DMS53 treated with DMSO at 0.1 percent for 48 hours (cell line): ENCODE data around the gene C13orf46.
"Not testable (repeated sequence)": the region's sequence is repeated elsewhere in the genome, so short reads cannot be mapped to it uniquely, and the experiment has no call there.

Experiments
- DNase-seq: peaks from one replicate; lab custom pipeline; 2025; ENCODE audit not compliant: unreplicated experiment; lab: John Stamatoyannopoulos, UW

The C13orf46 gene

DNA sequence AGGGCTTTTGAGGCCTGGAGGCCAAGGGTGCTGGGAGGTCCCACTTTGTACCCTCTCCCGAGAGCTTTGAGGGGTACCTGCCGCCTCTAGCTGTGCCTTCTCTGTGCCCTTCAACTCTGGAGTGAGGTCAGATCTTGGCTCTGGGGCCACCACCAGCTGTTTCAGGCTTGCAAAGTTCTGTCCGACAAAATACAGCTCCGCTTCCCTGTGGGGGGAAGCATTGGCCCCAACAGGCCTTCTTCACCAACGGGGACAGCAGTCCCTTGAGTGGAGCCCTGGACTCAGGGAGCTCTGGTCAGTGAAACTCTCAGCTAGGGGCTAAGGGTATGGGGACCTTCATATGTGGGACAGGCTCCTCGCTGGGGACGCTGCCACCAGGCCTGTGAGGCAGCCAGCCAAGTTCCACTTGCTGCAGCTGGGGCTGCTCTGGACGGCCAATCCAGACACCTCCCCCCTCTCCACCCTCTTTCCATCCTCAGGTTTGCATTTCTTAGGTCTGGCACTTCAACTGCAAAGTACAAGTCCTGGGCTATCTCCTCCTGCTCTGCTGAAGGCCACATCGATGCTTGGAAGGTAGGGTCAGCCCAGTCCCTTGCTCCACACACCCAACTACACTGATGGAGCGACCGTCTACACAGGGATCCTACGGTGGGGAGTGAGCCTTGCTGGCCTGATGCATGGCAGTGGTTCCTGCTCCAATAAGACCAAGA lies 46.8 kb downstream of the C13orf46 start:
- DNase-seq = no peak

- DNase-seq = no peak
Observed at GRCh38 chr13:113926301-113926761, 47.5 kb downstream of the C13orf46 start.

GRCh38 chr13:113924184-113924901 lies 49.5 kb downstream of the C13orf46 start:
- no peak for DNase-seq

DNA sequence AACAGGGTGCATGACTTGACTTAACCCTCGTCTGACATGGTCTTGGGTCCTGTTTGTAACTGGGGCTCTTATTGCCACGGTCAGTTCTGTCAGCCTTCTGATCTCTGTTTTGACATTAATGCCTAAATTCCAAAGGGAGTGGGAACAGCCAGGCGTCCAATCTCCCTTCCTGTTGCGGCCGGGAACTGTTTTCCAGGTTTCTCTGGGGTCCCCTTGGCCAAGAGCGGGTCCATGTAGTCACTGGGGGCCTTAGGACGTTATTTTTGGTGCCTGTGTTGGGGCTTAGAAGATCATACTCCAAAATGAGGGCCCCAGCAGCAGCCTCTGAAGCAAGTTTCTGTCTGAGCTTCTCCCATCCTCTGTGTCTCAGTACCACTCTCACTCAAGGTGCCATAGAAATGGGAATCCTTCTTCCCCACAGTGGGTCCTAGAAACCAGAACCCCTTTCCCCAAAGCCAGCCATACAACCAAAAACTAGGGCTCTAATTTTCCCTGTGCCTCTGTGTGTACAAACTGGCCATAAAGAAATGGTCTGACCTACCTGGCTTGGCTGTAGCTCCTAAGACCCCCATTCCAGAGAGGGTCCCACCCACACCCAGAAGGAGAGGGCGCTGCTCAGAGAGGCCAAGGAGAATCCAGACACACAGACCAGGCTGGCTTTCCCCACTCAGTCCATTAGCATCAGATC lies 50.4 kb downstream of the C13orf46 start:
- no peak for DNase-seq

DNA sequence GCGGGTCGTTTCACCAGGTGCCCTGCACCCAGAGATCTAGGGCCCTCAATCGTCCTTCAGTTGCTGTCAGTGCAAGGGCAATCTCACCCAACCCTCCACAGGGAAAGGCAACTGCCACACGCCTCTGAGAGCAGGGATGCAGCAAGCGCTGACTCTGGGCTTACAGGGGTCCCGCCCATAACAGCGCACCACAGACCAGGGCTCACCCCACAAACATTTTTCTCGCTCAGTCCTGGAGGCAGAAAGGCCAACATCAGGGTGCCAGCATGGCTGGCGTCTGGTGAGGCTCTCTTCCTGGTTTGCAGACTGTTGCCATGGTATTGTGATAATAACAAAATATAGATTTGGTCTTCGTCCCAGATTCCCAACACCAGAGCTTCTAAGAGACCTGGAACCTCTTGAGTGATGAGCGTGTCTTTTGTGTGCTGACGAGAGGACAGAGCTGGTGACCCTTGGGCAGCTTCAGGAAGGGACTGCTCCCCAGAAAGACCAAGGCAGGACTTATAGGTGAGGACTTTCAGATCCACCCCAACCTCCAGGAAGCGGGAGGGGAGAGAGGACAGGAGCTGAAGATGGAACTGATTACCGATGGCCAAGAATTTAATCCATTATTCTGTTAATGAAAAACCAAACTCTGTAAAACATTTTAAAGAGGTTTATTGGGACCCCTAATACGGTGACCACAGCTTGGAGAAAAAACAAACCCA lies 51.3 kb downstream of the C13orf46 start:
- no peak for DNase-seq

GRCh38 chr13:113921763-113922162 lies 52.1 kb downstream of the C13orf46 start:
- DNase-seq = no peak

- no peak for DNase-seq
Observed at GRCh38 chr13:113920606-113921286, 53.1 kb downstream of the C13orf46 start.

- DNase-seq = no peak
Observed at GRCh38 chr13:113919761-113920559, 53.9 kb downstream of the C13orf46 start.

DNA sequence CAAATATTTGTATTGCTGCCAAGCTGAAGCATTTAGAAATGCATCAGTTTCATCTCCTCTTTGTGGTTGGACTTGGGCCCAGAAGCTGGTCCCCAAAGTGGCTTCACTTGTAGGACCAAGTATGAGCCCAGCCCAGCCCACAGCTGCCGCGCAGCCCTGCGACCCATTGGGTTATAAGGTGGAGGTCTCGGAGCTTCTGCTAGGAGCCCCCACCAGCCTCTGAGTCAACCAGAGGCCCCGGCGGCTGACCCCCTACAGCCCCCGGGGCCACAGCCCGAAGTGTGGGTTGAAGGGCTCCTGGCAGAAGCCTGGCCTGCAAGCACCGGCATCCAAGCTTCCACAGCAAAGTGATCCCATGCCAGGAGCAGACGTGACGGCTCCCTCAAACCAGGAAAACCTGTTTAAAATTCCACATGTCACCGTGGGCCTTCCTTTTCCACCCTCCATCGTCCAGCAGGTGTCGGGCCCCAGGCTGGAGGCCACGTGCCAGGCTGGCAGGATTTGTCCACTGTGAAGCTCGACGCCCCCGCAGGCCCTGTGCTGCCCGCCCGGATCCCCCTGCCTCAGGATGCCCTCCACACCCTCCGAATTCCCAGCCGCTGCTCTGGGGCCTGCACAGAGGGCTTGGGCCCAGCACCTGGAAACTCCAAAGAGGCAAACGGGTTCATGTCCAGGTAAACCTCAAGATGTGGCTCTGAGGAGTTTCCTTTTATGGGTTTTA lies 54.7 kb downstream of the C13orf46 start:
- no peak for DNase-seq

DNA sequence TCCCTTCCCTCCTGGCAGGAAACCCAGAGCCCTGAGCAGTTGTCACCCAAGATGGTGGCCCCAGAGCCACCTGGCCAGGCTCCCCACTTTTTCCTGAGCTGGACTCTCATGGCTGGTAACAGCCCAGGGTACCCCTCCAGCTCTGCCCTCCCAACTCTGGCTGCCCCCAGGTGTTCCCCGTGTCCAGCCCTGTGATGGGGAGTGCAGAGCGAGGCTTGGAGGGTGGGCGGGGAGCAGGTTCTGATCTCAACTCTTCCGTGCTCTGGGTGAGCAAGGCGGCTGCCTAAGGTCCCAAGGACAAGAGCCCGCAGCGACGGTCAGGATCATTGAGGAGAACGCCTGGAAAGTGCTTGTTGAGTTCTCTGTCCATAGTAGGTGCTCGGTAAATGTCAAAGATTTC lies 55.3 kb downstream of the C13orf46 start:
- DNase-seq = no peak

DNA sequence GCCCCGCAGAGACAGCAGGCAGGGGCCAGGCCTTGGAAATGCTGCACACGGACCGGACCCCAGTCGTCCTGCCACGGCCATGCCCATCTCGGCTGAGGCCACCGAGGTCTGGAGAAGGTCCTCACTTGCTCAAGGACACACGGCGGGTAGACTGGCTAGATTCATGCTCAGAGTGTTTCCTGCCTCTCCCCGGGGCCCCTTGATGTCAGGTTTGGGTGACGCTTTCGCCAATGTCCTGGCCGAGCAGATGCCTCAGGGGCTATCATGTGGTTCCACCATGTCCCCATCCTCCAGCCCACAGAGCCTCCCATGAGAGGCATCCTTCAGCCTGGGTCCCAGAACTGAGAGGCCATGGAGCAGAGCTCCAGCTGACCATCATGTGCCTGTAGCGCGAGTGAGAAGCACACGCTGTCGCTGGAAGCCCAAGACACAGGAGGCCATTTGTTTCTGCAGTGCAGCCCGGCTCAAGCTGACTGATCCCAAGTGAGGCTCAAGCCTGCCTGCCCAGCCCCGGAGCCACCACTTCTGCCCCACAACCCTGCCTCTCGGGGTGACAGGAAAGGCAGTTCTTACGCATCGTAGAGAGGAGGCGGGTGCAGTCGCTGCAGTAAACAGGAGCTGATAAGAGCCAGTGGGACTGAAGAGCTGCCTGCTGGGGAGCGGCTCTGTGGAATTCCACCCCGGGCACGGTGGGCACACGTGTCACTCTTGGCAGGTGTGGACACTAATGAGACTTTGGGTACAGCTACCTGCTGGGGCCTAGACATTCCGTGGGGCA lies 56.1 kb downstream of the C13orf46 start:
- no peak for DNase-seq

DNA sequence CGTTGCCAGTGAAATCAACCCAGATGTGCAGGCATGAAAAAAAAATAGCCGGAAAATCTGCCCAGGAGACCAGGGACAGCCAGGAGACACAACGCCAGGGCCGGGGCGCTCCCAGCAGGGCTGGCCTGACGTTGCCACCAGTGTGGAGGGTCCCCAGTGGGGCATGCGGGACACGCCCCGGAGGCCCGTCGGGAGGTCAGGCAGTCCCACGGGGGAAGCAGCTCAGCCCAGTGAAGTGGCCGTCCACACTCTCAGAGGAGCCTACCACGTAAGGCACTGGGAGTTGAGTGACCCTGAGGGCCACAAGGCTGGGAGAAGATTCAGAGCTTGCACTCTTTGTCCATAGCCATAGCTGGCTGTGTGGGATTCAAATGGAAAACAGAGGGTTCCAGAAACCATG lies 56.8 kb downstream of the C13orf46 start:
- DNase-seq = no peak

DNA sequence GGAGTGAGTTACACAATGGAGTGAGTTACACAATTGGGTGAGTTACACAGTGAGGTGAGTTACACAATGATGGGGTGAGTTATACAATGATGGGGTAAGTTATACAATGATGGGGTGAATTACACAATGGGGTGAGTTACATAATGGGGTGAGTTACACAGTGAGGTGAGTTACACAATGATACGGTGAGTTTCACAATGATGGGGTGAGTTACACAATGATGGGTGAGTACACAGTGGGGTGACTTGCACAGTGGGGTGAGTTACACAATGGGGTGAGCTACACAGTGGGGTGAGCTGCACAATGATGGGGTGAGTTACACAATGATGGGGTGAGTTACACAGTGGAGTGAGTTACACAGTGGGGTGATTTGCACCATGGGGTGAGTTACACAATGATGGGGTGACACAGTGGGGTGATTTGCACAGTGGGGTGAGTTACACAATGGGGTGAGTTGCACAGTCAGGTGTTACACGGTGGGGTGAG lies 57.5 kb downstream of the C13orf46 start:
- no peak for DNase-seq

GRCh38 chr13:113915786-113916329 lies 58.0 kb downstream of the C13orf46 start:
- no peak for DNase-seq

- DNase-seq = no peak
Observed at GRCh38 chr13:113915012-113915763, 58.7 kb downstream of the C13orf46 start.

DNA sequence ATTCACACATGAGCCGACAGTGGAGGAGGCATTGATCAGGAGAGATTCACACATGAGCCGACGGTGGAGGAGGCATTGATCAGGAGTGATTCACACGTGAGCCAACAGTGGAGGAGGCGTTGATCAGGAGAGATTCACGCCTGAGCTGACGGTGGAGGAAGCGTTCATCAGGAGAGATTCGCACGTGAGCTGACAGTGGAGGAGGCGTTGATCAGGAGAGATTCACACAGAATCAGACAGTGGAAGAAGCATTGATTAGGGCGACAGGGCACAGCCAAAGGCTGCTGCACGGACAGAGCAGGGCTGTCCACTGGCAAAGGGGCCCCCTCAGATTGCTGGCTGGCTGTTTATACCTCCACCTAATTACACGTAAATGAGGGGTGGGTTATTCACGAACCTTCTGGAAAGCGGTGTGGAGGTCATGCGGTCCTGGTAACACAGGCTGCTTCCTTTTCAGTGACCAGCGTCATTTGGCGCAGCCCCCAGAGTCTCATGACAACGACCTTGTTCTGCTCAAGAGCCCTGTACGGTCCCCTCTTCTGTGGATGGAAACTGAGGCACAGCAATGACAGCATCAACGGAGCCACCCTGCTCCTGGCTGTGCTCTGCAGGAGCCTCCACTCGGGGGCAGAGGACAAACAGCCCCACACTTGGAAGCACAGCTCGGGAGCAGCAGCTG lies 59.4 kb downstream of the C13orf46 start:
- no peak for DNase-seq

GRCh38 chr13:113913838-113914237 lies 60.0 kb downstream of the C13orf46 start:
- not testable (repeated sequence) for DNase-seq
